Activated T-cell treated with anti-CD3 and anti-CD28 coated beads for 48 hours (primary cell): Measurements from ENCODE around the gene RAB11FIP5.
"Not testable (repeated sequence)": the region's sequence is repeated elsewhere in the genome, so short reads cannot be mapped to it uniquely, and the experiment has no call there.

Experiments
- DNase-seq: peaks from one replicate; pipeline ENCODE4 v3.0.0-alpha.2; 2020; ENCODE audit warnings: low read depth

RAB11FIP5 gene

DNA sequence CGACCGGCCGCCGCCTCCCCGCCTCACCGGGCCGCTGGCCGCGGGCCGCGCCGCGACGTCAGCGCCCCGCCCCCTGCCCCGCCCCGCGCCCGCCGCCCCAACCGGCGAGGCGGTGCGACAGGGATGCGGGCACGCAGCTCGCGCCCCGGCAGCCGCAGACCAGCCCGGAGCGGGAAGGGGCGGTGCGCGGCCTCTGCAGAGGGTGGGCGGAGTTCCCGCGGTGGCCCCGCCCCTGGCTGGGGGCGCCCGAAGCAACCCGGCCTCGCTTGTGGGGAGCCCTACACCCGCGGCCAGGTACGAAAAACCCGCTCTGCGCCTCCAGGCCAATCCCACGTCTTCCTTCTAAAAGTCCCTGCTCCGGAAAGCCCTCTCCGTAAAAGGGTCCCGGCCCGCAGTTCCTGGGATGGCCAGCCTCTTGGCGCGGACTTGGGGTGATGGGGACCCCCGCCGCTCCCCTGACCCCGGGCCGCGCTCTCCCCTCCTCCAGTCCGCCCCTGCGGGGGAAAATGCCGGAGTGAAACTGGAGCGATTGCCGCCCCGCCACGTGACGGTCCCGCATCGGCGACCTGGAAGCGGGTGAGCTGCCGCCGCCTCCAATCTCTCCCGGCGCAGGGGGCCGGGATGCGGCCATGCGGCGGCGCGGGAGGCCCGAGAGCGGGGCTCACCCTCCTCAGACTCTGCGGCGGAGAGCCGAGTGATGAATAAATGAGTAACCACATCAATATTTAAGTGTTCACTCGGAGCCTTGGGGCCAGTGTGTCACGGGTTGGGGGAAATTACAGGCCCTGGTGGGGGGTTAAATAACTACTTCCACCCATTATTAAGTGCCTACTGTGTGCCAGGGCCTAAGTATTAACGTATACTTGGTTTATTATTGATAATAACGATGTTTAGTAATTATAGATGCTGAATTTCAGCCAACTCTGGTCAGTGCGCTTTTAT is at the start of gene RAB11FIP5:
Gene RAB11FIP5 (minus strand): TSS at position 36 of the 942 bp plus-strand sequence. CDS start 171 bp downstream, outside the sequence.
- peak; percentile 78 for DNase-seq

DNA sequence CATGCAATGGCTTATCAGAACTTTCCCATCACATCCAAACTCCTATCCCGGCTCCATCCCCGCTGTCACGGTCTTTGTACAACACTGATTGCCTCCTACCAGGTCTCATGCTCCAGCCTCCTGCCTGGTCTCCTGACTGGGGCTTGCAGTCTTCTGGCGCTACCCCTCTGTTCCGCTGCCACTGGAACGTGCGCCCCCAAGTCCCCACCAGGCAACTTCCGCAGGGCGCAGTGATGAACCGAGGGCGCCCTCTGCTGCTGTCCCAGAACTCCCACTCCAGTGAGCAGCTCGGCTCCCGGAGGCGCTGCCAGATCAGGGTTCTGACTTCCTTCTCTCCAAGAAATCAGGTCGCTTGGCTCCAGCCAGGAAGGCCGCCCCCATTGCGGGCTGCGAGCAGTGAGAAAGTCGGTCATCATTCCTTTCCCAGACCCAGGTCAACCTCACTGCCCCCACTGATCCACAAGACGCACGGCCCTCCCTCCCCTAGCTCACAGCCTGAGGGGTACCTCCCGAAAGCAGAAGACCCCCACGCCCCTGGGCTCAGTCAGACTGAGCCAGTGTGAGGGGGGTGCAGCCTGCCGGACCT is 43.9 kb upstream of the RAB11FIP5 start:
- peak; percentile 44 for DNase-seq

- no peak for DNase-seq
These were observed 30.2 kb upstream of the RAB11FIP5 start for GRCh38 chr2:73142937-73143336.

DNA sequence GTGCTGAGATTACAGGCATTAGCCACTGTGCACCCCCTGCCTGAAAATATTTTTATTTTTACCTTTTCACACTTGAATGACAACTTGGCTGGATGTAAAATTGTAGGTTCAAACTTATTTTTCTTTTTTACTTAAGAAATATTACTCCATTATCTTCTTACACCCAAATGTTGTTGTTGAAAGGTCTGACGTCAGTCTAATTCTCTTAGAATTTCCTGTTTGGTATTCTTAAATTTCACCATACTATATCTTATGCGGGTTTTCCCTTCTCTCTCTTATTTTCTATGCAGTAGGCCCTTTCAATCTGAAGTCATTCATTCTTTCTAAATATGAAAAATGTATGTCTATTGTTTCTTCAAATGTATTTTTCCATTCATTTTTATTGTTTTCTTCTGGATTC is 29.1 kb upstream of the RAB11FIP5 start:
- DNase-seq: no peak

DNA sequence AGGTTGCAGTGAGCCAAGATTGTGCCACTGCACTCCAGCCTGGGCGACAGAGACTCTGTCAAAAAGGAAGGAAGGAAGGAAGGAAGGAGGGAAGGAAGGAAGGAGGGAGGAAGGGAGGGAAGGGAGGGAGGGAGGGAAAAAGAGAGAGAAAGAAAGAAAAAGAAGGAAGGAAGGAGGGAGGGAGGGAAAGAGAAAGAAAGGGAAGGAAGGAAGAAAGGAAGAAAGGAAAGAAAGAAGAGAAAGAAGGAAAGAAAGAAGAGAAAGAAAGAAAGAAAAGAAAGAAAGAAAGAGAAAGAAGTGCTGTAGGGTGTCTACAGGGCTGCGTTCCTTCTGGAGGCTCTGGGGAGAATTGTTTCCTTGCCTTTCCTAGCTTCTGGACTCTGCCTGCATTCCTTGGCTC is 22.5 kb upstream of the RAB11FIP5 start:
- DNase-seq: no peak

- no peak for DNase-seq
These were observed 21.7 kb upstream of the RAB11FIP5 start for GRCh38 chr2:73134471-73134870.

- no peak for DNase-seq
These were observed 20.9 kb upstream of the RAB11FIP5 start for GRCh38 chr2:73133566-73134197.

DNA sequence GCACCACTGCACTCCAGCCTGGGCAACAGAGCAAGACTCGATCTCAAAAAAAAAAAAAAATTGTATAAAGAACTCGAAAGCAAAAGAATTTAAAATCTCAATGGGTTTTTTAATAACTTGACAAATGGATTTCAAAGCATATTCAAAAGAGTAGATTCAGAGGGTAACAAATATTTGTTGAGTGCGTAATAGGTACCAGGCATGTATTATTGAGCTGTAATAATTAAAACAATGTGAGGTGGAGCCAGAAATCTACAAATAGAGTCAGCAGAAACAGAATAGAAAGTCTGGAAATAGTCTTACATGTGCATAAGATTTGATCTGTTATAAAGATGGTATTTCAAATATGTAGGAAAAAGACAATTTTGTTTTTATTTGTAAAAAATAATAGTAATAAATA is 19.1 kb upstream of the RAB11FIP5 start:
- no peak for DNase-seq

DNA sequence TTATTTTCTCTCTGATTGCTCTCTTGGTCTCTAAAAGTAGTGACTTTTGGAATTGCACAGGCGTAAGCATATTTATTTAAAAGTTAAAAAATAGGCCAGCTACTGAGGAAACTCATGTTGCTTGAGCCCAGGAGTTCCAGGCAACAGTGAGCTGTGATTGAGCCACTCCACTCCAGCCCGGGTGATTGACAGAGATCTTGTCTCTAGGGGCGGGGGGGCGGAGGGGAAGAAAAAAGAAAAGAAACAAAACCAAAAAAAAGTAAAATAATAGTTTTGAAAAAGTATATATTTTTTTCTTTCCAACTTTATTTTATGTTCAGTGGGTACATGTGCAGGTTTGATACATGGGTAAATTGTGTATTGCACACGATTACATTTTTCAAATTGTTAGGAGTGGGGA is 18.0 kb upstream of the RAB11FIP5 start:
- no peak for DNase-seq

DNA sequence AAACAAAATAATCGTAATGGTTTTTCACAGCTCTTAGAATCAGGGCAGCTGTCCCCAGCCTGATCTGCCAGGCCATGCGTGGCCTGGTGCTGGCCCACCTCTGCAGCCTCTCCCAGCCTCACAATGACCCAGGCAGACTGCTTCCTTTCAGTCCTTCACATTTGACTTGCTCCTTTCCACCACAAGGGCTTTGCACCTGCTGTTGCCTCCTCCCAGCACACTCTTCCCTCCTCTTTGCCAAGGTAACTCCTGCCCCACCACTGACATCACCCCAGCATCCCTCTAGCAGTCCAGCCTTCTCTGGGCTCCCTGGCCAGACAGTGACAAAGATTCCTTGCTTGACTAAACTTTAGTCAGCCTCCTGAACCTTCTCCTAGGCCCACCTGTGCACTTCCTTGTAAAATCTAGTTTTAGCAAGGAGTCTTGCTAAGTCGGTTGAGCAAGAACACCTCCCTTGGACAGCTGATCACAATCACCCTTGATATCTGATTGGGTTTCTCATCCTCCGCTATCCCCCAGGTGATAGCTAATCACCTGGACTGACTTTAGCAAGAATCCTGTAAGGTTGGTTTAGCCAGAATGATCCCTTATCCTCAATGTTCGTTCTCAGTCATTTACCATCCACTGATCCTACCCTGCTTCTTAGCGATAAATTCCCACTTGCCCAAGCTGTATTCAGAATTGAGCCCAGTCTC is 16.2 kb upstream of the RAB11FIP5 start:
- DNase-seq: no peak

- DNase-seq: no peak
These were observed 9.8 kb upstream of the RAB11FIP5 start for GRCh38 chr2:73122536-73122935.

DNA sequence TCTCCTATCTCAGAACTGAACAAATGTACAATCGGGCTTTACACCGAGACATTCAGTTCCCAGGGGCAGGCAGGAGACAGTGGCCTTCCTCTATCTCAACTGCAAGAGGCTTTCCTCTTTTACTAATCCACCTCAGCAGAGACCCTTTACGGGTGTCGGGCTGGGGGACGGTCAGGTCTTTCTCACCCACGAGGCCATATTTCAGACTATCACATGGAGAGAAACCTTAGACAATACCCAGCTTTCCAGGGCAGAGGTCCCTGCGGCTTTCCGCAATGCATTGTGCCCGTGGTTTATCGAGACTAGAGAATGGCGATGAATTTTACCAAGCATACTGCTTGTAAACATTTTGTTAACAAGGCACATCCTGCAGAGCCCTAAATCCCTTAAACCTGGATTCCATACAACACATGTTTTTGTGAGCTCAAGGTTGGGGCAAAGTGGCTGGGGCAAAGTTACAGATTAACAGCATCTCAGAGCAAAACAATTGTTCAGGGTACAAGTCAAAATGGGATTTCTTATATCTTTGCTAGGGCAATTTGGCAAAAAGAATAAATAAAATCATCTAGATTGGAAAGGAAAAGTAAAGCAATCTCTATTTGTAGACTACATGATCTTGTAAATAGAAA is 7.0 kb upstream of the RAB11FIP5 start:
- DNase-seq: not testable (repeated sequence)

- no peak for DNase-seq
These were observed 4.7 kb upstream of the RAB11FIP5 start for GRCh38 chr2:73117441-73117840.

DNA sequence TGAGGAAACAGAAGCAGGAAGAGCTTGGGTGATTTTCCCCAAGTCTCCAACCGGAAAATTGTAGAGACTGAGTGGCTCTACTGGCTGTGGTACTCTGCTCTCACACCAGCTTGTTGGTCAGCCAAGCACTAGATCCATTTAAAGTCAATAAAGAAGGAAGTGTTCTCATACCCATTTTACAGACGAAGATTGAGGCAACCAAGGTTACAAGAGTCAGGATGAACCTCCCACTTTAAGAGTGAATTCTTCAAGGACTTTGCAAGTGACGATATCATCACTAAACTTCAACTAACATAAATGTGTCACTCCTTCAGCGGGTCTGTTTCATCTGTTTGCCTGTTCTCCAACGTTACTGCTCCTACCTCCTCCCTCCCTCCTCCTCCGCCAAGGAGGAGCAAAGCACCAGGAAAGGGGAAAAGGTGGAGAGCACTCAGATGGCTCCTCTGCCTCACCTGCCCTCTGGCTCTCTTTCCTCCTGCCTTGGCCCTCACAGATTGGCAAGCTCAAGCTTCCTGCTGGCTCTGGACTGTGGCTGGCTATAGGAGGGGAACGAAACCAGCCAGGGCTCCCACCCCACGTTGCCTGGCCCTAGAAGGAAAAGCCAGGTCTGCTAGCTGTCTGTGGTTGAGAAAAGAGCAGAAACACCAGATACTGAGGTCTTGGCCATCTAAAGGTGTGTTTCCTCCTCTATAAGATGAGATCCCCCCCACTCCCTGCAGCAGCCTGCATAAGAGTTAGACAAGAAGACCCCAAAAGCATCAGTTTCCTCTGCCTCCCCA is 3.6 kb upstream of the RAB11FIP5 start:
- DNase-seq: no peak

DNA sequence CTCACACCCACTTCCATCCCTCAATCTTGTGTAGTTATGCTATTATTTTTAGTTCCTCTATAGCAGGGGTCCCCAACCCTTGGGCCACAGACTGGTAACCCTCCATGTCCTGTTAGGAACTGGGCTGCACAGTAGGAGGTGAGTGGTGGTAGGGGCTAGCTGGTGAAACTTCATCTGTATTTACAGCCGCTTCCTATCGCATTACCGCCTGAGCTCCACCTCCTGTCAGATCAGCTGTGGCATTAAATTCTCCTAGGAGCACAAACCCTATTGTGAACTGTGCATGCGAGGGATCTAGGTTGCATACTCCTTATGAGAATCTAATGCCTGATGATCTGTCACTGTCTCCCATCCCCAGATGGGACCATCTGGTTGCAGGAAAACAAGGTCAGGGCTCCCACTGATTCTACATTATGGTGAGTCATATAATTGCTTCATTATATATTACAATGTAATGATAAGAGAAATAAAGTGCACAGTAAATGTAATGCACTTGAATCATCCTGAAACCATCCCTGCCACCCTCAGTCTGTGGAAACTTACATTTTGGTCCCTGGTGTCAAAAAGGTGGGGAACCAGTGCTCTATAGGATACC is 1.6 kb upstream of the RAB11FIP5 start:
- no peak for DNase-seq

DNA sequence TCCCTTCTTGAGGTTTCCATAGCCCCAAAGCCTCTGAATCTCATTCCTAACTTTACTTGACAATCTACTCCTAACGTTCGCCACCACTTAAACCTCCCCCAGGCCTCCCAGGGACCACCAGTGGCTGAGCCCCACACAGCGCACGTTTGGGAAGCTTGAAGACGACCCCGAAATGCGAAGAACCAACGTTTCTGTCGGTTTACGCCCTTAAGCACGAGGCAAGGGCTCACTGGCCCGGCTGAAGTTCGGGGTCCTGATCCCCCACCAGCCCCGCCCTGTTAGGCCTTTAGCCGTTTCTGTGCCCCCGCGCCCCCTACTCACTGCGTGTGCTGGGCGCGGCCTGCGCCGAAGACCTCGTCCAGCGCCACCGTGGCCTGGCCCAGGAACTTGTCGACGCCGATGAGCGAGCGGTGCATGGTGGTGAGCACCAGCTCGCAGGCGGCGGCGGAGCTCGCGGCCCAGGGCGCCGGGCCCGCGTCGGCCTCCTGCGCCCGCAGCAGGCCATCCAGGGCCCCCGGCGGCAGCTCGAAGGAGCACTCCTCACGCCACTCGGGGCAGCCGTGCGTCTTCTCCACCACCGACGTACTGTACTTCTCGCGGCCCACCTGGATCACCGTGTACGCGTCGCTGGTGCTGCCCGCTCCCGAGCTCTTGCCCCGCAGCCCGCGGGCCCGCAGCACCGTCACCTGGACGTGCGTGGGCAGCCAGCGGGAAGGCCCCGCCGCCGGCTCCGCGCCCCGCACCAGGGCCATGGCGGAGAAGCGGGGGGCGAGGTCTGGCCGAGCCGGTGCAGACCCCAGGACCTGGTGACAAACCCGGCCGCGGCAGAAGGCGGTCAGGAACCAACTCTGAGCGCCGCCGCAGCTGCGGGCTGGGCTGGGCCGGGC is 479 bp downstream of the RAB11FIP5 start:
- DNase-seq: peak; percentile 13

- DNase-seq: no peak
These were observed 1.4 kb downstream of the RAB11FIP5 start for GRCh38 chr2:73111073-73112025.
